Lower lobe of right lung (tissue), 2 donors: ENCODE measurements around the gene PARVB. TPM values are rescaled to one million over a fixed set of nuclear protein-coding genes. Genes with fewer than 3 reads are reported as not detected.

Experiments used
- ATAC-seq, 2 donors: fragments of 200-7000 bp; cut with Tn5 transposase; one replicate each; pipeline ENCODE4 v1.9.1; 2020 to 2022; ENCODE audit warnings: mild to moderate bottlenecking in 2 of 2, moderate library complexity in 2 of 2
- DNase-seq: peaks from one replicate; pipeline ENCODE4 v3.0.0-alpha.2; 2020
- H3K27ac ChIP-seq: fragments of 200-600 bp; one replicate; pipeline ENCODE4 v1.8.0; 2022
- H3K27me3 ChIP-seq: fragments of 200-600 bp; one replicate; pipeline ENCODE4 v1.8.0; 2022; ENCODE audit warnings: low read depth
- H3K36me3 ChIP-seq: fragments of 200-600 bp; one replicate; pipeline ENCODE4 v1.8.0; 2022; ENCODE audit warnings: mild to moderate bottlenecking
- H3K4me1 ChIP-seq: fragments of 200-600 bp; one replicate; pipeline ENCODE4 v1.8.0; 2022
- H3K4me3 ChIP-seq: fragments of 200-600 bp; one replicate; pipeline ENCODE4 v1.8.0; 2022; ENCODE audit warnings: mild to moderate bottlenecking
- H3K9me3 ChIP-seq: fragments of 200-600 bp; one replicate; pipeline ENCODE4 v1.8.0; 2022
- intact Hi-C: fragments of 100-400 bp; cut with DNase I; formaldehyde crosslinking; loops from one replicate; pipeline ENCODE4 v1.11.0; 2022
- total RNA-seq: library from RNA; stranded (reverse); fragmentation: NEBNext Ultra II Directional; extraction: Animal tissue kit (Norgen Biotek cat#: 25700); gene quantifications from one replicate; pipeline ENCODE4 v1.2.1, GENCODE V29; 2021
- TF ChIP-seq, protein P1 (sequence below): fragments of 200-600 bp; IDR thresholded peaks from one replicate; pipeline ENCODE4 v1.8.0; 2022; ENCODE audit warnings: antibody characterized with exemption, mild to moderate bottlenecking
- donor health status: DM: no; HTN: yes; CAD: no; lungs with severe emphysema.

The PARVB gene
- total RNA-seq, 1 donor from 2014 or later, result 44.7 TPM

DNA sequence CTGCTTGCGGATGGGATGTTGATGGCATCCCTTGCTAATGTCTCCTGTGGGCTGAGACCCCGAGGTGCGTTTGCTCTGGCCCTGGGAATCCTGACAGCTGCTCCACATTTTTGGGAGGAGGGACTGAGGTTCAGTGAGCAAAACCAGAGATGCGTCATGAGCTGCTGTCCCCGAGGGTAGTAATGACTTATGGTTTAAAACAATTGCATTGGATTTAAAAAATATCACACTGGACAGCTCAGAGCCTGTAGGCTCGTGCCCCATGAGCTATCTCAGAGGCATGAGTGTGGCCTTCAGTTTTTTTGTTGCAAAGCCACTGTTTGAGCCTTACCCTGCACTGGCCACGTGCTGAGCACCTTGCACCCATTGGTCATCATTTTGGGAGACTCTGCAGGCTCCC lies 135.7 kb downstream of the PARVB start:
- Histone ChIP-seq H3K9me3 (no peaks in the 10 kb centered on the region), H3K36me3 (peaks cover 28% of the 10 kb centered on the region), H3K4me3 (no peak overlapping the region), H3K27ac (no peak overlapping the region), H3K4me1 (no peaks in the 10 kb centered on the region), H3K27me3 (no peaks in the 10 kb centered on the region)
- TF ChIP-seq, protein P1, sequence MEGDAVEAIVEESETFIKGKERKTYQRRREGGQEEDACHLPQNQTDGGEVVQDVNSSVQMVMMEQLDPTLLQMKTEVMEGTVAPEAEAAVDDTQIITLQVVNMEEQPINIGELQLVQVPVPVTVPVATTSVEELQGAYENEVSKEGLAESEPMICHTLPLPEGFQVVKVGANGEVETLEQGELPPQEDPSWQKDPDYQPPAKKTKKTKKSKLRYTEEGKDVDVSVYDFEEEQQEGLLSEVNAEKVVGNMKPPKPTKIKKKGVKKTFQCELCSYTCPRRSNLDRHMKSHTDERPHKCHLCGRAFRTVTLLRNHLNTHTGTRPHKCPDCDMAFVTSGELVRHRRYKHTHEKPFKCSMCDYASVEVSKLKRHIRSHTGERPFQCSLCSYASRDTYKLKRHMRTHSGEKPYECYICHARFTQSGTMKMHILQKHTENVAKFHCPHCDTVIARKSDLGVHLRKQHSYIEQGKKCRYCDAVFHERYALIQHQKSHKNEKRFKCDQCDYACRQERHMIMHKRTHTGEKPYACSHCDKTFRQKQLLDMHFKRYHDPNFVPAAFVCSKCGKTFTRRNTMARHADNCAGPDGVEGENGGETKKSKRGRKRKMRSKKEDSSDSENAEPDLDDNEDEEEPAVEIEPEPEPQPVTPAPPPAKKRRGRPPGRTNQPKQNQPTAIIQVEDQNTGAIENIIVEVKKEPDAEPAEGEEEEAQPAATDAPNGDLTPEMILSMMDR, result no peak
- ATAC-seq, result no peak
- intact Hi-C loops, result no loop called here
- DNase-seq, result no peak

- ATAC-seq, result no peak
- intact Hi-C loops, result no loop called here
- Histone ChIP-seq H3K9me3 (no peaks in the 10 kb centered on the region), H3K4me1 (no peaks in the 10 kb centered on the region), H3K27ac (no peak overlapping the region), H3K27me3 (no peaks in the 10 kb centered on the region), H3K36me3 (peaks cover 24% of the 10 kb centered on the region), H3K4me3 (no peak overlapping the region)
- TF ChIP-seq, protein P1, result no peak
- no peak for DNase-seq
Observed at GRCh38 chr22:44160421-44160820, 136.3 kb downstream of the PARVB start.

DNA sequence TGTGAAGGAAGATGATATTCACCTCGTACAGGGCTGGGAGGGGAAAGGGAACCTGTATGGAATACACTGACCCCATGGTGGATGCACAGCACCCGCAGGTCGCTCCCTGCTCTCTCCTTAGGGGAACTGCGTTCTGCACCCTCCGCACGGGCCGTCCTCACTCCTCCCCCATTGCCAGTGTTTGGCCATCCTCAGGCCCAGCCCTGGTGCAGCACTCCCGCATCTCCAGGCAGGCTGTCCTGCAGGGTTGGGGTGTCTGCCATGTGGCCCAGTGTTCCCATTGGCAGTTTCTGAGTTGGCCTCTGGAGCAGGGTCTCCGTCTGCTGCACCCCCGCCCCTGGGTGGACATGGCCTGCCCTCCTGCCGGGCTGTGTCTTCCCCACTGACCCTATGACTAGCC lies 137.6 kb downstream of the PARVB start:
- ATAC-seq, result no peak
- H3K27me3 ChIP-seq, result no peaks in the 10 kb centered on the region
- DNase-seq, result no peak
- no peak overlapping the region for H3K4me3 ChIP-seq
- H3K36me3 ChIP-seq, result peaks cover 23% of the 10 kb centered on the region
- intact Hi-C loops, result no loop called here
- TF ChIP-seq, protein P1, result no peak
- H3K4me1 ChIP-seq, result no peaks in the 10 kb centered on the region
- H3K9me3 ChIP-seq, result no peaks in the 10 kb centered on the region
- H3K27ac ChIP-seq, result no peak overlapping the region

DNA sequence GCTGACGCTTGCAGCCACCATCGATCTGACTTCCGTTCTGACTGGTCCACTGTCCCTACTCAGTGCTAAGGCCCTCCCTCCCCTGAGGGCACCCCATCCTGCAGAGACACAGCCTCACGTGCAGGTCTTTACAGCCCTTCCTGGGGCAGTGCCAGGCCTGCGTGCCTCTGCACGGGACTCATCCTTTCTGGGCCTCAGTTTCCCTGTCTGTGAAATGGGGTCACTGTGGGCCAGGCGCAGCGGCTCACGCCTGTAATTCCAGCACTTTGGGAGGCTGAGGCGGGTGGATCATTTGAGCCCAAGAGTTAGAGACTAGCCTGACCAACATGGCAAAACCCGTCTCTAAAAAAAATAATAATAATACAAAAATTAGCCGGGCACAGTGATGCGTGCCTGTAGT lies 138.9 kb downstream of the PARVB start:
- Histone ChIP-seq H3K27ac (no peak overlapping the region), H3K9me3 (no peaks in the 10 kb centered on the region), H3K36me3 (peaks cover 17% of the 10 kb centered on the region), H3K4me1 (no peaks in the 10 kb centered on the region), H3K4me3 (no peak overlapping the region), H3K27me3 (no peaks in the 10 kb centered on the region)
- TF ChIP-seq, protein P1, result no peak
- intact Hi-C loops, result no loop called here
- no peak for DNase-seq
- no peak for ATAC-seq

- TF ChIP-seq, protein P1, result no peak
- intact Hi-C loops, result no loop called here
- Histone ChIP-seq H3K4me3 (no peak overlapping the region), H3K27ac (no peak overlapping the region), H3K9me3 (no peaks in the 10 kb centered on the region), H3K36me3 (peaks cover 16% of the 10 kb centered on the region), H3K27me3 (no peaks in the 10 kb centered on the region), H3K4me1 (no peaks in the 10 kb centered on the region)
- ATAC-seq, result no peak
- DNase-seq, result no peak
Observed at GRCh38 chr22:44163536-44163935, 139.4 kb downstream of the PARVB start.

DNA sequence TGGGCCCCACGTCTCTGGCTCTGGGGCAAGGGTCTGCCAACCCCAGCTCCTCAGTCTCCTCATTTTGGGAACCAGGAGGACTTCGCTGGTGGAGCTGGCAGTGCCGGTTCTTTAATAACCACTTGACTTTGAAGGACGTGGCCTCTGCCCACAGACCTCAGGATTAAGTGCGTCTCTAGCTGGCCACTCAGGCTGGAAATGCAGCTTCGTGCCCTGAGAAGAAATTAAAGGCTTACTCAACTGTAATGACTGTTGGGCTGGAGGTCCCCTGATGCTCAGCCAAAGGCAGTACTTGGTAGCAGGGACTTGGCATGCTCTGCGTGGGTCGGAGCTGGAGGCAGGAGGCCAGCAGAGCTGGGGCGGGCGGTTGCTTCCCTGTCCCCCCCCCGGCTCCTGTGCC lies 139.9 kb downstream of the PARVB start:
- H3K9me3 ChIP-seq, result no peaks in the 10 kb centered on the region
- H3K4me1 ChIP-seq, result no peaks in the 10 kb centered on the region
- TF ChIP-seq, protein P1, result no peak
- peaks cover 13% of the 10 kb centered on the region for H3K36me3 ChIP-seq
- intact Hi-C loops, result no loop called here
- H3K27ac ChIP-seq, result no peak overlapping the region
- no peaks in the 10 kb centered on the region for H3K27me3 ChIP-seq
- no peak overlapping the region for H3K4me3 ChIP-seq
- DNase-seq (peak; percentile 56), ATAC-seq (peak; percentile 62 to 65)
